OCI-LY1 (cell line): ENCODE measurements around the gene IL17F.

Experiments used
- EZH2 ChIP-seq: fragments of 200-600 bp; sonication (generic), shearing (Covaris generic); IDR thresholded peaks from 2 replicates; pipeline ENCODE4 v1.8.0; 2017; ENCODE audit warnings: borderline replicate concordance, mixed run types, mild to moderate bottlenecking, antibody characterized with exemption, low read length, moderate library complexity, mixed read lengths
- TF ChIP-seq, protein P1 (sequence below): fragments of 200-600 bp; sonication (generic), shearing (Covaris generic); IDR thresholded peaks from 2 replicates; pipeline ENCODE4 v1.5.1; 2017; ENCODE audit warnings: mild to moderate bottlenecking, antibody characterized with exemption, low read length, moderate library complexity, mixed read lengths

DNA sequence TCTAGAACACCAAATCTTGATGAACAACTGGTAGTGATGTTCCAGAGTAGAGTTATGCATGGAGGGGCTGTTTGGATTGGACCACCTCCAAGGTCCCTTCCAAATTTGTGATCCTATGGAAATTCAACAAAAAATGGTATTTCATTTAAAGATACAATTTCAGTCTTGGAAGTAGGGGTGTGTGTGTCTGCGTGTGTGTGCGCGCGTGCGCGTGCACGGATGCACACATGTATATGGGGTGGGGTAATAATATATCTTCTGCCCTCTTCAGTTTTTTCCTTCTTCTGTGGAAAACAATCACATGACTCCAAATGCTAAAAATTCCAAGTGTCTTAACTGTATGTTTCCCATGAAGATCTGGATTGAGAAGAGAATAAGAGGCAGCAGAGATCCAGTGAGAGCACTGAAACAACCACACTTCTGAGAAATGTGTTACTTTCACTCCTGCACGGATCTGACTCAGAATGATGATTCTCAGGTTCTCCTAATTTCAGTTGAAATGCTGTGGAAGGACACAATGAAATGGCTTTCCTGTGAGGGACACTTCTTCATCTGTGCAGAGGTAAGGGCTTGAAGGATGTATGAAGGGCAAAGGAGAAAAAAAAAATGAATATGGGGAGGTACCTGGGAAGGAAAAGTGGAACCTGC, 10.6 kb upstream of the IL17F start:
- TF ChIP-seq, protein P1, sequence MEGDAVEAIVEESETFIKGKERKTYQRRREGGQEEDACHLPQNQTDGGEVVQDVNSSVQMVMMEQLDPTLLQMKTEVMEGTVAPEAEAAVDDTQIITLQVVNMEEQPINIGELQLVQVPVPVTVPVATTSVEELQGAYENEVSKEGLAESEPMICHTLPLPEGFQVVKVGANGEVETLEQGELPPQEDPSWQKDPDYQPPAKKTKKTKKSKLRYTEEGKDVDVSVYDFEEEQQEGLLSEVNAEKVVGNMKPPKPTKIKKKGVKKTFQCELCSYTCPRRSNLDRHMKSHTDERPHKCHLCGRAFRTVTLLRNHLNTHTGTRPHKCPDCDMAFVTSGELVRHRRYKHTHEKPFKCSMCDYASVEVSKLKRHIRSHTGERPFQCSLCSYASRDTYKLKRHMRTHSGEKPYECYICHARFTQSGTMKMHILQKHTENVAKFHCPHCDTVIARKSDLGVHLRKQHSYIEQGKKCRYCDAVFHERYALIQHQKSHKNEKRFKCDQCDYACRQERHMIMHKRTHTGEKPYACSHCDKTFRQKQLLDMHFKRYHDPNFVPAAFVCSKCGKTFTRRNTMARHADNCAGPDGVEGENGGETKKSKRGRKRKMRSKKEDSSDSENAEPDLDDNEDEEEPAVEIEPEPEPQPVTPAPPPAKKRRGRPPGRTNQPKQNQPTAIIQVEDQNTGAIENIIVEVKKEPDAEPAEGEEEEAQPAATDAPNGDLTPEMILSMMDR = no peak
- no peak for TF ChIP-seq EZH2
